HG03103 (cell line): ENCODE data around the gene MICAL2.

Source experiments
- ATAC-seq: cut with Tn5 transposase; IDR thresholded peaks from one replicate; pipeline ENCODE4 v1.9.1; 2021; ENCODE audit warnings: low read depth; ENCODE audit not compliant: unreplicated experiment

Gene MICAL2

DNA sequence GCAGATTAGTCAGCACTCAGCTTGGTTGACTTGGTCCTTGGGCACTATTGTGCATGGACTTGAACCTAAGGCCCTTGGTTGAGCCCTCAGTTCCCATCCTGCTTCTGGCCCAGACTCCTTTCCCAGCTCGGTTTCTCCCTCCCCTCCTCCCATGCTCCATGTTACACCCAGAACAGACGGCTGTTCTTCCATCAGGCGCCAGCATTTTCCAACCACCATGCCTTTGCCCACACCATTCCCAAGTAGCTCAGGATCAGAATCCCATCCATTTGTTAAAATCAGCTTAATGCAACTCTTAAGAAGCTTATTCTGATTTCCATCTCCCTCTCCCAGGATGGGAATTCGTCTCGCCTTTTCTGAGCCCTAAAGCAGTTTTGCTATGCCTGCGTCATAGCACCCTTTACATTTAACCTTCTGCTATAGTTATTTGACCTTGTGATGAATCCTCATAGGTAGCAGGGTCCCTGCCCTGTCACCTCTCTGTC is 110.7 kb downstream of the MICAL2 start:
- ATAC-seq: no peak

DNA sequence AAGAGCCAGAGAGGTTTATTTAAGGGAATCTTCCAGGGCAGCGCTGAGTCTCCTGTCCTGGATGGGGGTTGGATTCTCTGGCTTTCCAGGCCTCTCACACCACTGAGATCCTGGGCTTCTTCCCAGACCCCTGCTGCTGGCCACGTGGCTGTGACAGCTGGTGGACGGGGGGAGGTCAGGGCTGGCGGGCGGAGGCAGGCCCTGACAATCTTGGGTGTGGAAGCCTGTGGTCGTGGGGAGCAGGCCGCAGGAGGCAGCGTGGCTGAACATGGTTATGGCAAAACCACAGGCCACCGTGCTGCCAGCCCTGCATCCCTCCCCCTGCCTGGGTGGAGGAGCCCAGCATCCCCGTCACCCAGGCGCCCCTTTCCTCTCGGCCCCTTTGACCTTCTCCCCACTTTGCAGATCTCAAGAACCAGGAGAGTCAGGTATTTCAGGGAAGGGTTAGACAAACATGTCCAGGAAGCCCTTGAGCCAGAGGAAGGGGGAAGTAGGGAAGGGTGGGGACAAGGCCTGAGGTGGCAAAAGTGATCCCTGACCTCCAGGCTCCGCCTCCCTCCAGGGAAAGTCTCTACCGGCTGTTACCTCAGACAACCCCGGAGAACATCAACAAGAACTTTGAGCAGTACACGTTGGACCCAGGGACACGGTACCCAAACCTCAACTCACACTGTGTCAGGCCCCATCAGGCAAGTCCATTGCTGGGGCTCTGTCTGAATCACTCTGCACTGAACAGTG is 111.8 kb downstream of the MICAL2 start:
- no peak for ATAC-seq

DNA sequence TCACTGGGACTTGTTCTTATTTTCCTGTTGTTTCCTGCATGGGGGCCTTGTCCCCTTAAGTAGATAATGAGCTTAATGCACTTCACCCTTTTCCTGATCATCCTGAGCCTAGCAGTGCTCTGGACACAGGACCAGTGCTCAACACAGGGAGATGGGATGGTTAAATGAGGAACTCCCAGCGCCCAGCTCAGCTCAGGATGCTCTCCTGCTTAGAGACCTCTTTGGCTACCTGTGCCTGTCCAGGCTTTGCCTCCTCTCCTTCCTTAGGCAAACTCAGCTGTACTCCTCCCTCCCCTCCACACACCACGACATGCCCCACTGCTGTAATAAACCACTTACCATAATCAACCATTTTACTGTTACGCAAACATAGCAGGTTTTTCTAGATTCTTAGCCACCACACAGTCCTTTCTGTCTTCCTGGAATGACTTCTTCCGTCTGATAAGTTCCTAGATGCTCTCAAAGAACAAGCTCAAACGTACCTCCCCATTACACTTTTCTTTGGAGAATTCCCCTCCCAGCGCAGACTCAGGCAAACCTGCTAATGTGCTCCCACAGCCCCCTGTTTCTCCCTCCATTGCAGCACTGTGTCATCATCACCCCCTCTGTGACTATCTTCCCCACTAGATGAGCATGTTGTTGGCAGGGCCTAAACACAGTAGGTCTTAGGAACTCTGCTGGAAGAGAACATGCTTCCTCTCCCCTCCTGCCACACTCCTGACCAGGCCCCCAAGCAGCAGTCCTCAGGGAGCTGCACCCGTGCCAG is 113.6 kb downstream of the MICAL2 start:
- ATAC-seq: peak; percentile 28

DNA sequence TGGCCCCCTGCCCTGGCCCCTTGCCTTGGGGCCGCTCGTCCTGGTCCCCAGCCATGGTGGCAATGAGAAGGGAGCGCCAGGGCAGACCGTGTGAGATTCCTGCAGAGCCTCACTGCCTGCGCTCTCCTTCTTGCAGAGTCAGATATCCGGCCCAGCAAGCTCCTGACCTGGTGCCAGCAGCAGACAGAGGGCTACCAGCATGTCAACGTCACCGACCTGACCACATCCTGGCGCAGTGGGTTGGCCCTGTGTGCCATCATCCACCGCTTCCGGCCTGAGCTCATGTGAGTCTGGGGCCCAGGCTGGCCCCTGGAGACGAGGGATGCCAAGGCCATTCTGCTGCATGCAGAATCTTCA is 114.1 kb downstream of the MICAL2 start:
- peak; percentile 95 for ATAC-seq

DNA sequence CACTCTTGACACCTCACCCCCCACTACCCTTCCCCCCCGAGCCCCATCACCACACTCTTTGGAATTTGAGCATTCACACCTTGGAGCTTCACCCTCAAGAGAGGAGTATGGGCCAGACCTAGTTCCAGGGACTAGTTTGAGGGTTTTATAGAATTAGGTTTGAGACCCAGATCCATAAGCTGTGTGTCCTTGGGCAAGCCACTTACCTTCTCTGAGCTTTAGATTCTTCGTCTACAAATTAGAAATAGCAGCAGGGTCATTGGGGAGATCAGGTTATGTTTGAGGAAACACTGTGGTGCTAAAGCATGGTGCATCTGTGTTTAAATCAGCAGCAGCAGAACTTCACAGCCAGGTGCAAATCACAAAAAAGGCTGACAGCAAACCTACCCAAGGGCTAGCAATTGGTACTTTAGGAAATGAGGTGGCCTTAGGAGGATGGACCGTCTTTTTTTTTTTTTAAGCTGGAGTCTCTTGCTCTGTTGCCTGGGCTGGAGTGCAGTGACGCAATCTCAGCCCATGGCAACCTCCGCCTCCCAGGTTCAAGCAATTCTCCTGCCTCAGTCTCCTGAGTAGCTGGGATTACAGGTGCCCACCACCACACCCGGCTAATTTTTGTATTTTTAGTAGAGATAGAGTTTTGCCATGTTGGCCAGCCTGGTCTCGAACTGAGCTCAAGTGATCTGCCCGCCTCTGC is 114.8 kb downstream of the MICAL2 start:
- no peak for ATAC-seq

DNA sequence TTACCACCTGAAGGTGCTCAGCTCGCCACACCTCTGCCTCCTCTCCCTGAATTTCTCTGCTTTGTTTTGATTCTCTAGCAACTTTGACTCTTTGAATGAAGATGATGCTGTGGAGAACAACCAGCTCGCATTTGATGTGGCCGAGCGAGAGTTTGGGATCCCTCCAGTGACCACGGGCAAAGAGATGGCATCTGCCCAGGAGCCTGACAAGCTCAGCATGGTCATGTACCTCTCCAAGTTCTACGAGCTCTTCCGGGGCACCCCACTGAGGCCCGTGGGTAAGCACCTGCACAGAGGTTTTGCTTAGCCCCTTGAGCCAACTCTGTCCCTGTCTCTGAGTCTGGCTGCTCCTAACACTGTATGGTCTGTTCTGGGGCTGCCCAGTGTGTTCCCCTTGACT is 115.7 kb downstream of the MICAL2 start:
- no peak for ATAC-seq

DNA sequence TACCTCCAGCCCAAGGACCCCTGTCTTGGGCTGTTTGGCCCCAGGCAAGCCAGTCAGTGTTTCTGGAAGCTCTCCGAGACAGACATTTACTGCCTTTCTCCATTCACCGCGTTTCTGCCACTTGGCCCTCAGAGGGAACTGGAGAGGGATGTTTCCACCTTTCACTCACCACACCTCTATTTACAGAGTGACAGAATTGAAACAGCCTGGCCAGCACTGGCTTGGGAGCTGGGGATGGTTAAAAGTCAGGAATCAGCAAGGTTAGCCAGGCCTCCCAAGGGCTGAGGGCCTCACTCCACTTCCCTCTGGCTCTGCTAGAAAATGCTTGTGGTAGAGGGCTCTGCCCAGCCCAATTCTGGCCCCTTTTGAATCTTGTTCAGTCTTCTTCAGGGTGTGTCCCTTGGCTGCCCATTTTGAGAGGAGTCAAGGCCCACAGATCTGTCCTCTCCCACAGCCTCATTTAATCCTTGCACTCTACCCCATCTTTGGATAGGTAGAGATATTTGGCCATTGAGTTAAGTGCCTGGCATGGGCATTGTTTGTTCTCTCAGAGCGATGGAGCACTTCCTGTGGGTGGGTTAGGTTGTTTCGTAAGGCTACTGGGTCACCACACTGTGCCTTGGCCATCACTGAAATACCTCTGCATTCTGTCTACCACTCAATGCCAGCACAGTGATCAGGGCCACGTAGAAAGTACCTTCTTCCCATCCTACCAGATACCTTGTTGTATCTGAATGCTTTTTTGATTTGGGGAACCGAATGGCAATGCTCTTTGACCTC is 119.2 kb downstream of the MICAL2 start:
- ATAC-seq: no peak

DNA sequence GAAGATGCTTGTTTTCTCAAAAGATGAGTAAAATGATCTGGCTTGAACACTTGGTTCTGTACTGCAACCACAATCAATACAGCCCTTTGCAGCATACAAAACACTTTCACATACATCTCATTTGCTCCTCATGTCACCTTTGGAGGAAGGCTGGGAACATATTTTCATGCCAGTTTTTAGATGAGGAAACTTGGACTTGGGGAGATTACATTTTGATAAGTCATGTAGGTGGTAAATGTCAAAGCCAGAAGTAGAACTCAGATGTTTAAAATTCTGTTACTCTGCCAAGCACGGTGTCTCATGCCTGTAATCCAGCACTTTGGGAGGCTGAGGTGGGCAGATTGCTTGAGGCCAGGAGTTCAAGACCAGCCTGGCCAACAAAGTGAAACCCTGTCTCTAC is 121.8 kb downstream of the MICAL2 start:
- no peak for ATAC-seq

DNA sequence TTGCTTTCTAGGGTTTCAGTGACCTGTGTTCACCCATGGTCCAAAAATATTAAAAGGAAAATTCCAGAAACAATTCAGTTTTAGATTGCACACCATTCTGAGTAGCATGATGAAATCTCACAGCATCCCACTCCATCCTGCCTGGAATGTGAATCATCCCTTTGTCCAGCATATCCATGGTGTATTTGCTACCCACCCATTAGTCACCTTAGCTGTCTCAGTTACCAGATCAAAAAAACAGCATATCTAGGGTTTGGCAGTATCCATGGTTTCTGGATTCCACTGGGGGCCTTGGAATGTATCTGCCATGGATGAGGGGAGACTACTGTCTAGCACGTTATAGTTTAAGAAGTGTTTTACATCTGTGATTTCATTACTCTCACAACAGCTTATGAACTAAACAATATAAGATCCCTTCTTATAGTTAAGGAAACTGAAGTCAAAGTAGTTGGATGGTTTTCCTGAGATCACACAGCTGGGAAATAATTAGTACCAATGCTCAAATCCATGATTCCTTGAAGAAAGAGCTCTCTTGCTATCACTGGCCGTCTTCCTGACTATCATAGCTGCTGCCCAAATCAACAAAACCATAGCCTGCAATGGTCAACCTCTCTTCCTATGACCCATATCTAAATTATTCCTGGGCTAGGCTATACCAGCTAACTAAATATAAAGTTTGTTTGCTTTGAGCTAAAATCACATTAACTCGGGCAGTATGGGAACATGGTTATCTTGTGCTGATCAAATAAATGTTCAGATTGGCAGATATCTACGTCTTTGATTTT is 122.6 kb downstream of the MICAL2 start:
- no peak for ATAC-seq

DNA sequence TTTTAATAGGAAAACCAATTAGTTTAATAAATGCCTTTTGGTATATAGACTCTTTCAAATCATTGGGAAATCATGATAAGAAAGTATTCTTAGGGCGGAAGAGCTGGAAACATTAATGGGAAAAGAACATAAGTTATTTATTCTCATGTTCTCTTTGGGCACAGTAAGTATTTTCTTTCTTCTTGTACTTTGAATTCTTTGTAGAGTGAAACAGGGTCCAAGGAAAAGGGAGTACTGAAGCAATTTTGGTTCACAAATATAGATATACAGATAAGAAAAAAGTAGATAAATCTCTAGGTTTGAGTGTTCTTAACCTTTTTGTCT is 123.2 kb downstream of the MICAL2 start:
- ATAC-seq: no peak

DNA sequence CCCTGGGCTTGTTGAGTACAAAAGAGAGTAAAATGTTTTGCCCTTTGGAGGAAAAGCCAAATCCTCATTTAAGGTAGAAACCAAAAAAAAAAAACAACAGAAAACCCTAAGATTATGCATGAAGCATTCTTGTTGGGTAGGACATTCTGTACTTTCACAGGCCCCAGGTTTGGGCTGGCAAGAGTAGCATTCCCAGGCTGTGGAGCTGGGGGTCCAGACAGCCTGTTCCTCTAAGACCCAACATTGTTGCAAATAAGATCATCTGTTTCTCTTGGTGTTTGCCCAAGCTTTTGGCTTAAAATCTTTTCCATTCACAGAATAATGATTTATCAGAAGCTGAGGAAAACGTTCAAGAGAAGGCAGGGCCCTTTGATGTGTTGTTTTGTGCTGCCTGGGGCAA is 123.8 kb downstream of the MICAL2 start:
- no peak for ATAC-seq

DNA sequence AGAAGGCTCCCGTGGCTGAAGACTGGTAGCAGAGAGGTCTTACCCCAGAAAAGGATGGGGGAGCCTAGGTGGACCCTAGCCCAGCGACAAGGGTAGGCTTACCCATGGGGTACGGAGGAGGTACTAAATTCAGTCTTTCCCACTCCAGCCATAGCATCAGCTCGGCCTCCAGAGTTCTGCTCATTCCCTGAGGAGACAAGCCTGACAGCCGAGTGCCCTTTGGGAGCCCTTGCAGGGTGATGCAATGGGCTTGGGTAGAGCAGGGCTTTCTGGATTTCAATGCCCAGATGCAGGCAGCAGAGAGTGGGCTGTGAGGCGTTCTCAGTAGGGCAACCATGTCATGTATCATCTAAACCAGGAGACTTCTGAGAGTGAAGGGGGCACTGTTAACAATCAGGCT is 124.7 kb downstream of the MICAL2 start:
- ATAC-seq: no peak

DNA sequence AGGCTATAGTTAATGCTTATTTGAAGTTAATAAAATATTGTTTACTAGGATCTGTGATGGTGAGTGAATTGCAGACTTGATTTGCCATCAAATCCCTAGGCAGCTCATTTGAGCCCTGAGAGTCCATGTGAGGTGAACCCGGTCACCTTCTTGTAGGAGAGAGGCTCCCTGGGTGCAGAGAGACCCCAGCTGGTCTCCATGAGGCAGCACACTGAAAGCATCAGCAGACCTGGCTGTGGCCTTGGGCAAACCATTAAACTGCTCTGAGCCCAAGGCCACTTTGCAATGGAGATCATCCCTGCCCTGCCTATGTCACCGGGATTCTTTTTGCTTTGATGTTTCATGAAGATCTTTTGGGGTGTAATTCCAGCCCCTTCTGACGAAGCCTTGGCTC is 125.2 kb downstream of the MICAL2 start:
- ATAC-seq: peak; percentile 20

DNA sequence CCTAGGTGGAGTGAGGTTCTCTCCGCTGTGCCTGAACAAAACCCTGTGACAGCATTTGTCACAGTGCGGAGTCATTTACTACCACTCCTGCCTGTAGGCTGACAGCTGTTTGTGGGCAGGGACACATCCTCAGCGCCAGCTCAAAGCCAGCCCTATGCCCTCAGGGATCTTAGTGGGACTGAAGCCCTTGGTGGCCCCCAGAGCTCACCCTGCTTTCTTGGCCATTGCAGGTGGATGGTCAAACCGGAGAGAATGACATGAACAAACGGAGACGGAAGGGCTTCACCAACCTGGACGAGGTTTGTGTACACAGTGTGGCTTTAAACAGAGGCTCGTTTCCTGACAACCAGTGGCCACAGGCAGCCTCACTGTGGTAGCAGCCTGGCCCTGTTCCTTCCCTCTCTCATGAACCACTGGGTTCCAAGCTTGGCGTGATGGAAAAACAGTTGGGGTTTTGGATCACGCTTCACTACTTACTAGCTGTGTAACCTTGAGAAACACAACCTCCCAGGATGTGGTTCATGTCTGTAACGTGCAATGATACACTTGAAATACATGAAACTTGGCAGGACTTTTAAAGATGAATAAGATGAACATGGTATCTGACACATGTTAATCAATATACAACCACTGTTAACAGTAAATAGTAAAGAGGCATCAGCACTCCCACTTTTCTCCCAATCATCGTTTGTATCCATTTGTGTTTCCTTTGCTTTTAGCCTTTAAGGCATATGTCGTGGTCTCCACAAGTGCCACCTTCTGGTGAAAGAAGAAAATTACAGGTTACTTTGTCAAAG is 125.8 kb downstream of the MICAL2 start:
- ATAC-seq: peak; percentile 60

DNA sequence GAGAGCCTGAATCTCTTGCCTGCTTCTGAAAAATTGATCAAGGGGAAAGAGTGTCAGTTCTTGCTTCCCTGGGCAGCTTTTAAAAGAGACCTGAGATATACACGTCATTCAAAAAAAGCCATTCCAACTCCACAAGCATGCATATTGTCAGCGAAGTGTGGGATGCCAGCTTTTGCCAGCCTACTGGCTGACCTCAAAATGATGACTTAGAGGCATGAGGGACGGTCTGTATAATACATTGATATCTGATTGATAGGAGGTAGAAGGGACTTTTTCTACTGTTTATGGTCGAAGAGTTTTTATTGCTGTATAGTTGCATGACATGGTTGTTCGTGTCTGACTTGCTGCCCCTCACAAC is 126.3 kb downstream of the MICAL2 start:
- ATAC-seq: no peak

DNA sequence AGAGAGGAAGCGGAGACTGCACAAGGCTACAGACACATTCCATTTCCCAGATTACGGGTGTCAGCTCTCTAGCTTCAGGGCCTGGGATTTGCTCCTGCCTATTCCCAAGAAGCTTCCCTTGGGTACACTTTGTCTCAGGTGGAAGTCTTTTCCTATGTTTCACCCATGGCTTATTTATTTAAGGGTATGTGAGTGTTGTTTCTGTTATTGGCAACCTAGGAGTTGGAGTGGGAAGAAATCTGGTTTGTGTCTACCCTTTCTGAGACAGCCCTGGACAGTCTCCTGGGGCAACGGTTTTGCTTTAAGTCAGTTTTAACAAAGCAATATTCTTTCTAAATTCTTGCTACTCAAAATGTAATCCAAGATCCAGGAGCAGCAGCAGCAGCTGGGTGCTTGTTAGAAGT is 127.0 kb downstream of the MICAL2 start:
- ATAC-seq: no peak

DNA sequence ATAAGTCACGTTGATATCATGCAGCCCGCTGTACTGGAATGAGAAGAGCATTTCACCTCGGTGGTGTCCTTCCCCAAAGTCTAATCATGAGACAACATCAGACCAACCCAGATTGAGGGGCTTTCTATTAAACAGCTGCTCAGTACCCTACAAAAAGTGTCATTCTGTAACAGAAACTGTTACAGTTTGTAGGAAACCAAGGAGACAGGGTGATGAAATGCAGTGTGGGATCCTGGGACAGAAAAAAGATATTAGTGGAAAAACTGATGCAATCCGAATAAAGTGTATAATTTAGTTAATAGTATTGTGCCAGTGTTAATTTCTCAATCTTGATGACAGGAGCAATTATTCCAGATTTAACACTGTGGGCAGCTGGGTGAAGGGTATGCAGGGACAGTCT is 128.0 kb downstream of the MICAL2 start:
- no peak for ATAC-seq

DNA sequence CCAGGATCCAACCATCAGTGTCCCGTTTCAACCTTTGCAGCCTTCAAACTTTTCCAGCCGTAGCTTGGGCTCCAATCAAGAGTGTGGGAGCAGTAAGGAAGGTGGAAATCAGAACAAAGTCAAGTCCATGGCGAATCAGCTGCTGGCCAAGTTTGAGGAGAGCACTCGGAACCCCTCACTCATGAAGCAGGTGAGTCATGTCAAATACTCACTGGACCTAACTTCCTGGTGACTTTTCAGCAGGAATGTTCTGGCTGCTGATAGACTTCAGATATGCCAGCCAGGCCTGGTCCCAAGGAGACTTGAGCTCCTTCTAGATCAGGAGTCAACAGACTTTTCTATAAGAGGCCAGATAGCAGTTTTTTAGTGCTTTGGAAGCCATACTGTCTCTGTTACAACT is 129.0 kb downstream of the MICAL2 start:
- ATAC-seq: no peak

DNA sequence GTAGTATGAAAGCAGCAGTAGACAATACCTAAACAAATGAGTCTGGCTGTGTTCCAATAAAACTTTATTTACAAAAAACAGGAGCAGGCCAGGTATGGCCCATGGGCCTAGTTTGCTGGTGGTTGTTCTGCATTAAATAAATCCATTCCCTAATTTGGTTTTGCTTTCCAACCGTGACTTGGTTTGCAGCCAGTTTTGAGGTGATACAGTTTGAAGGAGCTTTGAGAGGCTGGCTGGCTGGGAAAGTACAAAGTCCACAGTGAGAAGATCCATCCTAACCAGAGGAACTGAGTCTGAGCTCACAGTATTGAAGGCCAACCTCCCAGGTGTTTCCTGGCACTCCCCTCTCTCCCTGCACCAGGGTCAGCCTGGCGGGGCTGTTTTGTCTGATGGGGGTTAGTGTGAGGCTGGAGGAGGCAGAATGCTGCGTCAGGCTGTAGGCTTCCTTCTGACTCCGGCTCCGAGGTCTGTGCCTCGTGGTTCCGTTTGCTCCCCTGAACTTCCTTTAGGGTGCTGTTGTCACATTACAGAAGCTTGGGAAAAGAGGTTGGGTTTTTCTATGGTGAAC is 129.5 kb downstream of the MICAL2 start:
- no peak for ATAC-seq
